GM12801 (cell line): ENCODE results near the gene IFNA5.

Experiments
- CTCF ChIP-seq: IDR thresholded peaks from one replicate; pipeline ENCODE4 v1.5.1; 2011; ENCODE audit warnings: control low read depth; ENCODE audit not compliant: insufficient read length; ENCODE audit errors: extremely low read depth

Gene IFNA5

GRCh38 chr9:21287280-21287679 lies 17.8 kb downstream of the IFNA5 start:
- TF ChIP-seq CTCF = no peak

- no peak for TF ChIP-seq CTCF
Measured at GRCh38 chr9:21286659-21287058, 18.5 kb downstream of the IFNA5 start.

- TF ChIP-seq CTCF = no peak
Measured at GRCh38 chr9:21286099-21286498, 19.0 kb downstream of the IFNA5 start.

- TF ChIP-seq CTCF = no peak
Measured at GRCh38 chr9:21281275-21281674, 23.8 kb downstream of the IFNA5 start.

- no peak for TF ChIP-seq CTCF
Measured at GRCh38 chr9:21268347-21268657, 36.8 kb downstream of the IFNA5 start.

- TF ChIP-seq CTCF = no peak
Measured at GRCh38 chr9:21267485-21268346, 37.4 kb downstream of the IFNA5 start.

GRCh38 chr9:21266733-21267484 lies 38.2 kb downstream of the IFNA5 start:
- no peak for TF ChIP-seq CTCF
